G401 (cell line): ENCODE results near the gene XYLT1. TPM values are rescaled to one million over a fixed set of nuclear protein-coding genes. Genes with fewer than 3 reads are reported as not detected.

Source experiments
- DNase-seq: peaks from one replicate; pipeline ENCODE4 v3.0.0-alpha.2; 2015; ENCODE audit warnings: low spot score
- in situ Hi-C: cut with HindIII; loops from 2 replicates; pipeline ENCODE4 v1.10.0; 2016; ENCODE audit warnings: low sequenced_read_pairs, mixed read lengths
- total RNA-seq: library from RNA; depleted of rRNA; stranded (reverse); fragments of >200 nt; shearing (Covaris generic); gene quantifications from 2 replicates; pipeline ENCODE4 v1.2.3, GENCODE V29; 2014

The XYLT1 gene
- total RNA-seq, 1 experiment from 2014 or later, result not detected

- in situ Hi-C loops, result no loop called here
- DNase-seq, result no peak
Measured at GRCh38 chr16:17437981-17438380, 32.8 kb downstream of the XYLT1 start.

GRCh38 chr16:17437127-17437720 is 33.5 kb downstream of the XYLT1 start:
- no peak for DNase-seq
- in situ Hi-C loops, result no loop called here

GRCh38 chr16:17435318-17435717 is 35.4 kb downstream of the XYLT1 start:
- no peak for DNase-seq
- in situ Hi-C loops, result no loop called here

- in situ Hi-C loops, result no loop called here
- no peak for DNase-seq
Measured at GRCh38 chr16:17433577-17434451, 36.9 kb downstream of the XYLT1 start.

GRCh38 chr16:17432901-17433576 is 37.7 kb downstream of the XYLT1 start:
- in situ Hi-C loops, result no loop called here
- no peak for DNase-seq

GRCh38 chr16:17431968-17432625 is 38.7 kb downstream of the XYLT1 start:
- in situ Hi-C loops, result no loop called here
- DNase-seq, result no peak

- in situ Hi-C loops, result no loop called here
- DNase-seq, result no peak
Measured at GRCh38 chr16:17431012-17431411, 39.7 kb downstream of the XYLT1 start.

GRCh38 chr16:17426451-17426850 is 44.3 kb downstream of the XYLT1 start:
- in situ Hi-C loops, result no loop called here
- no peak for DNase-seq

- in situ Hi-C loops, result no loop called here
- DNase-seq, result no peak
Measured at GRCh38 chr16:17424771-17425170, 46.0 kb downstream of the XYLT1 start.

GRCh38 chr16:17423221-17423620 is 47.5 kb downstream of the XYLT1 start:
- no peak for DNase-seq
- in situ Hi-C loops, result no loop called here

- no peak for DNase-seq
- in situ Hi-C loops, result no loop called here
Measured at GRCh38 chr16:17420816-17421215, 49.9 kb downstream of the XYLT1 start.

- DNase-seq, result no peak
- in situ Hi-C loops, result no loop called here
Measured at GRCh38 chr16:17419266-17419665, 51.5 kb downstream of the XYLT1 start.

- no peak for DNase-seq
- in situ Hi-C loops, result no loop called here
Measured at GRCh38 chr16:17417740-17418139, 53.0 kb downstream of the XYLT1 start.

- DNase-seq, result peak; percentile 1
Measured at GRCh38 chr16:17416461-17417311, 54.1 kb downstream of the XYLT1 start.

GRCh38 chr16:17414916-17415315 is 55.8 kb downstream of the XYLT1 start:
- in situ Hi-C loops, result no loop called here
- DNase-seq, result no peak

More at GRCh38 chr16:17416461-17417311, 54.1 kb downstream of the XYLT1 start:
- in situ Hi-C loops, result no loop called here

- no peak for DNase-seq
- in situ Hi-C loops, result no loop called here
Measured at GRCh38 chr16:17414421-17414820, 56.3 kb downstream of the XYLT1 start.

- no peak for DNase-seq
- in situ Hi-C loops, result no loop called here
Measured at GRCh38 chr16:17413508-17413907, 57.3 kb downstream of the XYLT1 start.

- DNase-seq, result no peak
- in situ Hi-C loops, result no loop called here
Measured at GRCh38 chr16:17412791-17413190, 58.0 kb downstream of the XYLT1 start.

GRCh38 chr16:17412221-17412620 is 58.5 kb downstream of the XYLT1 start:
- in situ Hi-C loops, result no loop called here
- no peak for DNase-seq
